Gastrocnemius medialis (tissue), 4 donors: ENCODE measurements around the gene PI16.

ENCODE experiments used
- CTCF ChIP-seq, 5 experiments: fragments of 450-650 bp in 3 of 5; fragments of 200-600 bp in 2 of 5; sonication (generic) in 2 of 5; IDR thresholded peaks in 4 of 5; conservative IDR thresholded peaks in 1 of 5; 1 replicate in 4 of 5; 2 replicates in 1 of 5; pipeline ENCODE4 v1.5.1; 2016 to 2019; ENCODE audit warnings: antibody characterized with exemption in 5 of 5, mild to moderate bottlenecking in 3 of 5, moderate library complexity in 3 of 5
- POLR2A ChIP-seq, 2 donors: fragments of 450-650 bp; IDR thresholded peaks; one replicate each; pipeline ENCODE4 v1.6.1; 2017; ENCODE audit warnings: antibody characterized with exemption in 2 of 2, mild to moderate bottlenecking in 2 of 2, moderate library complexity in 2 of 2

- TF ChIP-seq CTCF (IDR thresholded peaks at IDR 0.05 in 4 of 5, conservative IDR thresholded peaks at IDR 0.05 in 1 of 5) (peak in 2 of 5 experiments; percentile 29 to 34), POLR2A (IDR thresholded peaks at IDR 0.05) (peak; percentile 97 to 98)
Measured at GRCh38 chr6:36985808-36986703, 31.5 kb downstream of the PI16 start, which contains the start of gene MTCH1.
